Stimulated activated CD4-positive, alpha-beta T cell treated with anti-CD3 and anti-CD28 coated beads, Interleukin-2, amount 100 ng/mL, for 48 hours (primary cell): Measurements from ENCODE around the gene VTI1A.
"Not testable (repeated sequence)": the region's sequence is repeated elsewhere in the genome, so short reads cannot be mapped to it uniquely, and the experiment has no call there.

Source experiments
- DNase-seq, 2 donors: peaks; one replicate each; pipeline ENCODE4 v3.0.0-alpha.2; 2020

Gene VTI1A

GRCh38 chr10:112507988-112508387 lies 61.0 kb downstream of the VTI1A start:
- DNase-seq = no peak

GRCh38 chr10:112509558-112510291 lies 62.7 kb downstream of the VTI1A start:
- no peak for DNase-seq

- peak in 1 of 2 donors; percentile 2 for DNase-seq
These were observed 63.4 kb downstream of the VTI1A start for GRCh38 chr10:112510384-112510783.

- no peak for DNase-seq
These were observed 65.3 kb downstream of the VTI1A start for GRCh38 chr10:112512294-112512693.

GRCh38 chr10:112515126-112515525 lies 68.1 kb downstream of the VTI1A start:
- DNase-seq = no peak

- no peak for DNase-seq
These were observed 68.8 kb downstream of the VTI1A start for GRCh38 chr10:112515852-112516251.

GRCh38 chr10:112517451-112517862 lies 70.4 kb downstream of the VTI1A start:
- DNase-seq = no peak

GRCh38 chr10:112519133-112519761 lies 72.2 kb downstream of the VTI1A start:
- no peak for DNase-seq

- DNase-seq = no peak
These were observed 73.9 kb downstream of the VTI1A start for GRCh38 chr10:112520914-112521313.

GRCh38 chr10:112524641-112525040 lies 77.6 kb downstream of the VTI1A start:
- no peak for DNase-seq

- no peak for DNase-seq
These were observed 78.2 kb downstream of the VTI1A start for GRCh38 chr10:112525200-112525599.

- no peak for DNase-seq
These were observed 79.1 kb downstream of the VTI1A start for GRCh38 chr10:112526139-112526538.

- DNase-seq = no peak
These were observed 79.9 kb downstream of the VTI1A start for GRCh38 chr10:112526906-112527305.

- no peak for DNase-seq
These were observed 81.2 kb downstream of the VTI1A start for GRCh38 chr10:112528235-112528634.

GRCh38 chr10:112531421-112531820 lies 84.4 kb downstream of the VTI1A start:
- no peak for DNase-seq

GRCh38 chr10:112532189-112532588 lies 85.2 kb downstream of the VTI1A start:
- DNase-seq = no peak

- DNase-seq = no peak
These were observed 85.9 kb downstream of the VTI1A start for GRCh38 chr10:112532956-112533355.

GRCh38 chr10:112533916-112534315 lies 86.9 kb downstream of the VTI1A start:
- DNase-seq = no peak

- no peak for DNase-seq
These were observed 88.5 kb downstream of the VTI1A start for GRCh38 chr10:112535531-112535951.

GRCh38 chr10:112536663-112537062 lies 89.6 kb downstream of the VTI1A start:
- DNase-seq = no peak

- DNase-seq = no peak
These were observed 91.2 kb downstream of the VTI1A start for GRCh38 chr10:112538168-112538567.

GRCh38 chr10:112539340-112539739 lies 92.3 kb downstream of the VTI1A start:
- no peak for DNase-seq

GRCh38 chr10:112542823-112543222 lies 95.8 kb downstream of the VTI1A start:
- DNase-seq = not testable (repeated sequence)

GRCh38 chr10:112546474-112546873 lies 99.5 kb downstream of the VTI1A start:
- no peak for DNase-seq
